Loucy (cell line): ENCODE results near the gene PIAS1.

Experiments used
- H2AFZ ChIP-seq: fragments of 200-600 bp; sonication (generic); 2 replicates; pipeline ENCODE4 v1.6.0; 2016; ENCODE audit warnings: antibody characterized with exemption, mild to moderate bottlenecking, low read length, moderate library complexity
- H3F3A ChIP-seq: fragments of 200-600 bp; 2 replicates; pipeline ENCODE4 v1.6.0; 2016; ENCODE audit warnings: antibody characterized with exemption, low read depth, mild to moderate bottlenecking
- H3K27me3 ChIP-seq: fragments of 200-600 bp; sonication (generic); 2 replicates; pipeline ENCODE4 v1.6.1; 2014; ENCODE audit warnings: low read length, mild to moderate bottlenecking; ENCODE audit not compliant: insufficient read depth, poor library complexity, severe bottlenecking
- H3K36me3 ChIP-seq: fragments of 200-600 bp; sonication (generic); 2 replicates; pipeline ENCODE4 v1.6.1; 2016; ENCODE audit warnings: low read length; ENCODE audit not compliant: insufficient read depth
- H3K4me1 ChIP-seq: fragments of 200-600 bp; sonication (generic); 2 replicates; pipeline ENCODE4 v1.5.1; 2014; ENCODE audit warnings: low read length, mild to moderate bottlenecking; ENCODE audit not compliant: insufficient read depth, poor library complexity, severe bottlenecking
- H3K4me2 ChIP-seq: fragments of 200-600 bp; sonication (generic); 2 replicates; pipeline ENCODE4 v1.6.0; 2014; ENCODE audit warnings: antibody characterized with exemption, low read length, low read depth, mild to moderate bottlenecking; ENCODE audit not compliant: poor library complexity, severe bottlenecking
- H3K4me3 ChIP-seq: fragments of 200-600 bp; sonication (generic); 2 replicates; pipeline ENCODE4 v1.5.1; 2014; ENCODE audit warnings: low read length, mild to moderate bottlenecking, mixed read lengths; ENCODE audit not compliant: poor library complexity, severe bottlenecking
- H3K79me2 ChIP-seq: fragments of 200-600 bp; sonication (generic); 2 replicates; pipeline ENCODE4 v1.6.1; 2014; ENCODE audit warnings: low read length; ENCODE audit not compliant: insufficient read depth
- H3K9ac ChIP-seq: fragments of 200-600 bp; sonication (generic); 2 replicates; pipeline ENCODE4 v1.6.0; 2014; ENCODE audit warnings: mild to moderate bottlenecking, low read depth, low read length, moderate library complexity; ENCODE audit not compliant: poor library complexity, severe bottlenecking
- H3K9me2 ChIP-seq: fragments of 200-600 bp; sonication (generic); replicated peaks from 2 replicates; pipeline ENCODE4 v1.6.1; 2016; ENCODE audit warnings: low read depth, low read length, mixed read lengths
- H3K9me3 ChIP-seq: fragments of 200-600 bp; sonication (generic); 2 replicates; pipeline ENCODE4 v1.6.1; 2014; ENCODE audit warnings: mild to moderate bottlenecking, antibody characterized with exemption, low read length, low read depth; ENCODE audit not compliant: insufficient read depth
- H4K20me1 ChIP-seq: fragments of 200-600 bp; sonication (generic); 2 replicates; pipeline ENCODE4 v1.6.0; 2014; ENCODE audit warnings: antibody characterized with exemption, low read length, mild to moderate bottlenecking; ENCODE audit not compliant: insufficient read depth, poor library complexity, severe bottlenecking
- EZH2phosphoT487 ChIP-seq: fragments of 200-600 bp; IDR thresholded peaks from 2 replicates; pipeline ENCODE4 v1.6.1; 2018; ENCODE audit warnings: antibody characterized with exemption, mild to moderate bottlenecking, moderate library complexity, borderline replicate concordance
- TF ChIP-seq, protein P1 (sequence below): fragments of 200-600 bp; sonication (generic); conservative IDR thresholded peaks from 2 replicates; pipeline ENCODE4 v1.5.1; 2014; ENCODE audit warnings: mild to moderate bottlenecking, antibody characterized with exemption, low read length

The PIAS1 gene

DNA sequence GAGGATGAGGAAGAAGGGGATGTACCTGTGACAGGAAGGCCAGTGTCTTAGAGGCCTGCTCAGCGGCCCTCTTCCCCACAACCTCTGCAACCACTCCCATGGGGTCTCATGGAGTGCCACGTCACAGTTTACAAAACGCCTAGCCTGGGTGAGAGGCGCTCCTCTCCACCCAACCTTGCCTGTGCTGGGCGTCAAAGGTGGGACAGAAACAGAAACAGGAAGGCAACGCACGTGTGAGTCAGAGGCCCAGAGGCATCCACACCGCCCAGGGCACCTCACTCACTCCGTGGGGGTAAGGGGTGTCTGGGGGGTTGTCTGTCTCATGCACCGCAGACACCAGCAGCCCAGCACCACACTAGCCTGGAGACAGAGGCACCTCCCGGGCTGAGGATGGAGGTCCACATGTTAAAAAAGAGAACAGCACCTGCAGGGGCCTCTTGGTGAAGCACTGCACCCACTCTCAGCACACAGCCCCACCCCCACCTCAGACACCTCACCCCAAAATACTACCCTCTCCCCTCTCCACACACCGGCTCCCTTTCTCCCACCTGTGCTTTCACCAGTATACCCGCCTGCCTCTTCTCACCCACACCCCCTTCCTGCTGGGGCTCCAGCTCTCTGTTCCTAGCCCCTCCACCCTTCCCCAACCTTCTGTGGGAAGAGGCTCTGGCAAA is 155.8 kb downstream of the PIAS1 start:
- H3F3A ChIP-seq, result no peaks in the 10 kb centered on the region
- no peaks in the 10 kb centered on the region for H3K4me1 ChIP-seq
- H3K9ac ChIP-seq, result no peak overlapping the region
- no peaks in the 10 kb centered on the region for H3K27me3 ChIP-seq
- H4K20me1 ChIP-seq, result peaks cover 14% of the 10 kb centered on the region
- TF ChIP-seq, protein P1, sequence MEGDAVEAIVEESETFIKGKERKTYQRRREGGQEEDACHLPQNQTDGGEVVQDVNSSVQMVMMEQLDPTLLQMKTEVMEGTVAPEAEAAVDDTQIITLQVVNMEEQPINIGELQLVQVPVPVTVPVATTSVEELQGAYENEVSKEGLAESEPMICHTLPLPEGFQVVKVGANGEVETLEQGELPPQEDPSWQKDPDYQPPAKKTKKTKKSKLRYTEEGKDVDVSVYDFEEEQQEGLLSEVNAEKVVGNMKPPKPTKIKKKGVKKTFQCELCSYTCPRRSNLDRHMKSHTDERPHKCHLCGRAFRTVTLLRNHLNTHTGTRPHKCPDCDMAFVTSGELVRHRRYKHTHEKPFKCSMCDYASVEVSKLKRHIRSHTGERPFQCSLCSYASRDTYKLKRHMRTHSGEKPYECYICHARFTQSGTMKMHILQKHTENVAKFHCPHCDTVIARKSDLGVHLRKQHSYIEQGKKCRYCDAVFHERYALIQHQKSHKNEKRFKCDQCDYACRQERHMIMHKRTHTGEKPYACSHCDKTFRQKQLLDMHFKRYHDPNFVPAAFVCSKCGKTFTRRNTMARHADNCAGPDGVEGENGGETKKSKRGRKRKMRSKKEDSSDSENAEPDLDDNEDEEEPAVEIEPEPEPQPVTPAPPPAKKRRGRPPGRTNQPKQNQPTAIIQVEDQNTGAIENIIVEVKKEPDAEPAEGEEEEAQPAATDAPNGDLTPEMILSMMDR, result no peak
- TF ChIP-seq EZH2phosphoT487, result no peak
- H3K79me2 ChIP-seq, result peaks cover 5% of the 10 kb centered on the region; the same call in 1 of the 2 replicates
- no peaks in the 10 kb centered on the region for H3K9me3 ChIP-seq
- H2AFZ ChIP-seq, result no peak overlapping the region
- H3K4me3 ChIP-seq, result no peak overlapping the region
- no peaks in the 10 kb centered on the region for H3K9me2 ChIP-seq
- no peak overlapping the region for H3K4me2 ChIP-seq
- peaks cover 37% of the 10 kb centered on the region; the same call in 1 of the 2 replicates for H3K36me3 ChIP-seq

DNA sequence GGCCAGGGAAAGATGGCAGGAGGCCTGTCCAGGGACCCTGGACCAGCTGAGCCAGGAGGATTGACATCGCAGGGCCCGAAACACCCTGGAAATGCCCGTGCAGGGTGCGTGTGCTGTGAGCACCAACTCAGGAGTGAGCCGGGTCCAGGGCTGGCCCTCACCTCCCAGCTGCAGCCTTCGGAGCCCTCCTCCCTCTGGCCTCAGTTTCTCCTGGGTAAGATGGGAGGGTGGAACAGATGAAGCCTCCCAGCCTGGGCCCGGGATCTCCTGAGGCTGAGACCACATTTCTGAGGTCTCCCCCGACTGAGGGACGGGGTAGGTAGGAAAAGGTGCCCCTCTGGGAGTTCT is 156.3 kb downstream of the PIAS1 start:
- no peaks in the 10 kb centered on the region for H3F3A ChIP-seq
- peaks cover 10% of the 10 kb centered on the region; the same call in 1 of the 2 replicates for H3K79me2 ChIP-seq
- H3K9me3 ChIP-seq, result no peaks in the 10 kb centered on the region
- H3K4me2 ChIP-seq, result no peak overlapping the region
- no peak overlapping the region for H3K9ac ChIP-seq
- TF ChIP-seq, protein P1, result no peak
- TF ChIP-seq EZH2phosphoT487, result no peak
- H3K36me3 ChIP-seq, result peaks cover 40% of the 10 kb centered on the region; the same call in 1 of the 2 replicates
- no peaks in the 10 kb centered on the region for H3K4me1 ChIP-seq
- H4K20me1 ChIP-seq, result peaks cover 17% of the 10 kb centered on the region
- H3K9me2 ChIP-seq, result no peaks in the 10 kb centered on the region
- no peaks in the 10 kb centered on the region for H3K27me3 ChIP-seq
- no peak overlapping the region for H2AFZ ChIP-seq
- H3K4me3 ChIP-seq, result no peak overlapping the region

DNA sequence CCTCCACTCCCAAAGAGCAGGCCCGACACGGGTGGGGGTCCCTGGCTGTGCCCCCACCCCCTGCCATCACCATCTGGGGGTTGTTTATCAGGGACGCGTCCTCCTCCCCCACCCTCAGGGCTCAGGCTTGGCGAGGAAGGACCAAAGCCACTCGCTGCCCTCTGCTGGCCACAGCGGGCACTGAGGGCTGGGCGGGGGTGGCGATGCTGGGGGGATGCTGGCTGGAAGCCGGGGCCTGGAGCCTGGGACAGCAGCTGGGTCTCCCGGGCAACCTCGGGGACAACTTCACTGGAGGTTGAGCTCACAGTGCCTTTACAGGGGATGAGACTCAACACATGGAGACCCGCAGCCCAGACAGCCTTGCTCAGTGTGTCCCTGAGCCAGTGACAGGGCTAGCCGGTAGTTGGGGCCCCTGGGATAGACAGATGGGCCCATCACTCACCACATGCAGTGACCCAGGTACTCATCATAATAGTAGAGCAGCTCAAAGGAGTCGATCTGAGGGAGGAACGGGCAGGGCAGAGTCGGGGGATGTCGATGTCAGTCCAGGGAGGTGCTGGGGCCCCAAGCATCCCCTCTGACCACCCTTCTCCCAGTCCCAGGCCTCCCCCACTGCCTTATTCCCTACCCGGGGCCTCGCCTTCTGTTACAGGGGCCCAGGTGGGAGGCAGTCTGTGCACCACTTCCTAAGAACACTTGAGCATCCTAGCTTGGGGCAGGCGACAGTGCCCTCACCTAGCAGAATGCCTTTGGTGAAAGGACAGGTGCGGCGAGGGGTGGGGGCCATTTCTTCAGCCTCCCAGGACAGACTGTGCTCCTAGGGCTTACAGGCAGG is 156.9 kb downstream of the PIAS1 start:
- H3K9ac ChIP-seq, result no peak overlapping the region
- no peak overlapping the region for H2AFZ ChIP-seq
- H3K4me3 ChIP-seq, result no peak overlapping the region
- H3K4me1 ChIP-seq, result no peaks in the 10 kb centered on the region
- H3F3A ChIP-seq, result no peaks in the 10 kb centered on the region
- H3K9me2 ChIP-seq, result no peaks in the 10 kb centered on the region
- peaks cover 17% of the 10 kb centered on the region; the same call in 1 of the 2 replicates for H3K79me2 ChIP-seq
- TF ChIP-seq EZH2phosphoT487, result no peak
- TF ChIP-seq, protein P1, result peak; percentile 76
- H3K27me3 ChIP-seq, result no peaks in the 10 kb centered on the region
- H3K9me3 ChIP-seq, result no peaks in the 10 kb centered on the region
- peaks cover 37% of the 10 kb centered on the region; the same call in 1 of the 2 replicates for H3K36me3 ChIP-seq
- no peak overlapping the region for H3K4me2 ChIP-seq
- peaks cover 17% of the 10 kb centered on the region for H4K20me1 ChIP-seq
